GM19468 (cell line): ENCODE results near the gene AHNAK.

ENCODE experiments used
- ATAC-seq: cut with Tn5 transposase; IDR thresholded peaks from one replicate; pipeline ENCODE4 v1.9.1; 2021; ENCODE audit warnings: mild to moderate bottlenecking, moderate library complexity, moderate number of reproducible peaks; ENCODE audit not compliant: unreplicated experiment; ENCODE audit errors: extremely low read depth

AHNAK gene

GRCh38 chr11:62444236-62444833 lies 102.3 kb downstream of the AHNAK start:
- no peak for ATAC-seq

DNA sequence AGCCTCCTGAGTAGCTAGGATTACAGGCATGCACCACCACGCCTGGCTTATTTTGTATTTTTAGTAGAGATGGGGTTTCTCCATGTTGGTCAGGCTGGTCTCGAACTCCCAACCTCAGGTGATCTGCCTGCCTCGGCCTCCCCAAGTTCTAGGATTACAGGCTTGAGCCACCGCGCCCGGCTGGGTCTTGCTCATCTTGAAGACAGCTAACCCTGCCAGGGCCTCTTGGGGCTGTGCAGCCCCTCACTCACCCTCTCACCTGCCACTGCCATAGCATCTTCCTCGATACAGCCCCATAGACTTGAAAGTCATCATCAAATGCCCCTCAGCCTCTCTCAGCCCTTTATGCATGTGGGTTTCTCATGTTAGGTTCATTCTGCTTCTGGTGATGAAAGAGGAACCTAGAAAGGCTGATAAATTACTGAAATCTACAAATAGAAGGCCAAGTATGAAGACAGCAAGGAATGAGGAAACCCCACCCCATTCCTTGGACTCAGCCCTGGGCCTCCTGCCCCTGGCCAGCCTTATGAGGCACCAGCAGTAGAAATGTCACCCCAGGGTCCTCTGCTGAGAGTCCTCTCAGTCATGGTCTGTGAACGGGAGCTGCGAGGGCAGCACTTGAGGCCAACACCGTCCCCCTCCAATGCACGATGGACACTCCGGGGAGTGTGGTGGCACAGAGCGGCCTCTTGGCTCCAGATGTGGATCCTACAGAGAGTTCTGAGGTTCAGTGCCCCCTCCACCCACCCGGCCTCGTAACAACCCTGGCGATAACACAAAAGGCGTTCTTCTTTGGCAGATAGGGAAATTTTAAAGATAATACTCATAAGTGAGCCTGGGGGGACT lies 103.0 kb downstream of the AHNAK start:
- no peak for ATAC-seq

GRCh38 chr11:62439785-62440602 lies 106.6 kb downstream of the AHNAK start:
- no peak for ATAC-seq

GRCh38 chr11:62438641-62439040 lies 108.0 kb downstream of the AHNAK start:
- ATAC-seq: no peak

GRCh38 chr11:62437616-62438015 lies 109.0 kb downstream of the AHNAK start:
- no peak for ATAC-seq

GRCh38 chr11:62435846-62436660 lies 110.6 kb downstream of the AHNAK start:
- no peak for ATAC-seq

DNA sequence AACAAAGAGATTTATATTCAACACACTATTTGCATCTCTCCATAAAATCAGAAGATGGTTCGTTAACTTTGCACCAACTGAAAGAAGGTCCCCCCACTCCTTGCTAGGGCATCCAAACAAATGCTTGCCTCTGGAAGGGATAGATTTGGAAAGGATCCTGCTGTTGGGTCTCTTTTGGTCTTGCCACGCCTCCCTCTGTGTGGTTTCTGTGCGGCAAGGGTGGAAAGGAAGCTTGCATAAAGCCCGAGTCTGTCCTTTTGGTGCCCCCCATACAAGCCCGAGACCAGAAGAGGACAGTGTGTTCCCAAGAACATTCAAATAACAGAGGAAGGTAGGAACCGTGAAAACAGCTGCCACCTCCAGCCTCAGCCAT lies 112.7 kb downstream of the AHNAK start:
- ATAC-seq: no peak

DNA sequence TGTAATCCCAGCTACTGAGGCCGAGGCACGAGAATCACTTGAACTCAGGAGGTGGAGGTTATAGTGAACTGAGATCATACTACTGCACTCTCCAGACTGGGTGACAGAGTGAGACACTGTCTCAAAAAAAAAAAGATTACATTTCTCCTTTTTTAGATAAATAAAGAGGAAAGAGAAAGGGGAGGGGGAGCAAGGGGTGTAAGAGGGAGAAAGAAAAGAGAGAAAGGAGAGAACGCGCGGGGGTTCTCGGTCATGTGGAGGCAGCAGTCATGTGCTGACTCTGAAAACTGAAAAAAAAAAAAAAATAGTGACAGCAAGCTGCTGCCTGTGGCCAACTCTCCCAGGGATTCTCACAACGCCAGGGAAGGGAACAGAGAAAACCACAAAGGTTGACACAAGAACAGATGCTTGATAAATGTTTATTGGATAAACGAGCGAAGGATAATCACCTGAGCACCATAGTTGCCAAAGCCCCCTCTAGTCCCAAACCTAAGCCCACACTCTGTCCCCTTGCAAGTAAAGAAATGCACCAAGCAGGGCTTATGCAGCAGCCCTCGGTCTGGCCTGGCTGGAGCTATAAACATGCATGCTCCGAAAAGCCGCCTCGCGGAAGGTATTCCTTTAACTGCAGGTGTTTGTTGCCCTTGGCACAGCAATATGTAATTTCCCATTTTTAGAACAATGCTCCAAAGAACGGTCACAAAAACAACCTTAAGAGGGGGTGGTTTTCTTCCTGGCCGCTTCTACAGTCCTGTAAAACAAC lies 113.3 kb downstream of the AHNAK start:
- no peak for ATAC-seq

DNA sequence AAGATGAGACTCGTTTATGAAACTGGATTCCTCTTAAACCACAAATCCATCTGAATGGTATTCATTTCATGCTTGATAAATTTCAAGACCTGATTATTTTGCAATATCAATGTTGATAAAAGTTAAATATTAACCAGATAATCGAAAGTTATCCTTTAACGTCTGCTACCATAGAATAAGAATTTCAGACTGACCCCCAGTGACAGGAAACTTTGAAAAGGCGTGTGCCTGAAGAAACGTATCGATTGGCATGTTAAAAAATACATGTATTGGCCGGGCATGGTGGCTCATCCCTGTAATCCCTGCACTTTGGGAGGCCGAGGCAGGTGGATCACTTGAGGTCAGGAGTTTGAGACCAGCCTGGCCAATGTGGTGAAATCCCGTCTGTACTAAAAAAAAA lies 113.9 kb downstream of the AHNAK start:
- ATAC-seq: no peak

DNA sequence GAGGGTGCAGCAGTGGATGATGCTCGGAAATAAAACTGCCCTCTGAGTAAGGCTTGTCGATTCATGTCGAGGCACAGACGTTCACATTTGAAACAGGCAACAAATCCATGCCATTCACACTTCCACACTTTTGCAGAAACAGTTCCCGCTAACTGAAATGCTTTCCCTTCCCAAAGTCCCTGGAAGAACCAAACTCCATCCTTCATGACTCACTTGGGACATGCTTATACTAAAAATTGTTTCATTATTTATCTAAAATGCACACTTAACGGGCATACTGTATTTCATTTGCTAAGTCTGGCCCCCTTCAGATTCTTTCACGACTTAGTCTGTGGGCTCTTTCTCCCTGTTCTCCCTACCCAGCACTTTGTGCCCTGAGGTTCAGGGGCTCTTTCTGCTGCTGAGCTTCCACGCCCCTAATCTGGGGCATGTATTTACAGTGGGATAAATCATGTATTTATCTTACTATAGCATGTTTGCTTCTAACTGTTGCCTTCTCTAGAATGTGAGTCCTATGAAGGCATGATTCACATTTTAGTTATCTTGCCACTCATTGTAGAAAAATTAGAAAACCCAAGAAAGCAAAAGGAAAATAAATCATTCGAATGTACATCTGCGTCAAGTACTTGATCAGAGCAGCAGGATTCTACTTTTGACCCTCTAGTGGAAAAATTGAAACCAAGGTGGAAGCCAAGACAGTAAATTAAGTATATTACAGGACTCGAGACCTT lies 115.3 kb downstream of the AHNAK start:
- ATAC-seq: no peak

DNA sequence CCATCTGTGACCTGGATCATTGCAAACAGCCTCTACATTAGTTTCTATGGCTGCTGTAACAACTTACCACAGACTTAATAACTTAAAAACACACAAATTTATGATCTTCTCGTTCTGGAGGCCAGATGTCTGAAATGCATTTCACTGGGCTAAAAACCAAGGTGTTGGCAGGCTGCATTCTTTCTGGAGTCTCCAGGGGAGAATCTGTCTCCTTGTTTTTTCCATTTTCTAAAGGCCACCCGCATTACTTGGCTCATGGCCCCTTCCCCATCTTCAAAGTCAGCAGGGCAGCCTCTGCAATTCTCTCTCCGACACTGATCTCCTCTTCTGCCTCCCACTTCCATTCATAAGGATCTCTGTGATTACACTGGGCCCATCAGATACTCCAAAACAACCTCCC lies 116.2 kb downstream of the AHNAK start:
- ATAC-seq: no peak

- no peak for ATAC-seq
Observed at GRCh38 chr11:62428871-62429560, 117.6 kb downstream of the AHNAK start.

GRCh38 chr11:62427630-62428233 lies 118.9 kb downstream of the AHNAK start:
- ATAC-seq: no peak

DNA sequence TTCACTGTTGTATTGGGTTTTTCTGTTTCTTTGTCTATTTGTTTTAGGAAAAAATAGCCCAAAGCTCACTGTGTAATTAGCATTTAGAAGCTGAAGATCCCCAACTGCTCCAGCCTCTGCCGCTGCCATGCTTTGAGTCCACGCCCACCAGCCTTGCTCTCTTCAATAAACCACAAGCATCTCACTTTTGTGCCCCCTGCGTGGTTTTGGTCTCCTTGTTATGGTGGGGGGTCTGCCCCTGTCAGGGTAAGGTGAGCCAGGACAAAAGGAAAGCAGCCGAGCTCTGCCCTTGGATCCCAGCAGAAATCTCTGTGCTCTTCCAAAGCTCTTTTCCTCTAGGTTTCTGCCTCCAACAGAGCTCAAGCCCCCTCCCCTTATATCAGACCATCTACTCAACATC lies 123.6 kb downstream of the AHNAK start:
- no peak for ATAC-seq

DNA sequence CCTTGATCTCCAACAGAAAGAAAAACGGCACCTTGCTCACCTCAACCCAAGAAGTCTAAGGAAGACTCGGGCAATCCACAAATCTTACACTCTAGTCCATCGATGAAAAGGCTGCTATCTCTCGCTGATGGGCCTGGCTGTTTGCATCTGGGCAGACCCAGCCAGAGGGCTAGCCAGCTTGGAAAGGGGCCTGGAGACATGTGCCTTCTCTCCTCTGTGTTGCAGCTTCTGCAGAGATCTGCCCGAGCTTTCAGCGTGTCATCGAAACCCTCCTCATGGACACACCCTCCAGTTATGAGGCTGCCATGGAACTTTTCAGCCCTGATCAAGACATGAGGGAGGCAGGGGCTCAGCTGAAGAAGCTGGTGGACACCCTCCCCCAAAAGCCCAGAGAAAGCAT lies 124.6 kb downstream of the AHNAK start:
- no peak for ATAC-seq

DNA sequence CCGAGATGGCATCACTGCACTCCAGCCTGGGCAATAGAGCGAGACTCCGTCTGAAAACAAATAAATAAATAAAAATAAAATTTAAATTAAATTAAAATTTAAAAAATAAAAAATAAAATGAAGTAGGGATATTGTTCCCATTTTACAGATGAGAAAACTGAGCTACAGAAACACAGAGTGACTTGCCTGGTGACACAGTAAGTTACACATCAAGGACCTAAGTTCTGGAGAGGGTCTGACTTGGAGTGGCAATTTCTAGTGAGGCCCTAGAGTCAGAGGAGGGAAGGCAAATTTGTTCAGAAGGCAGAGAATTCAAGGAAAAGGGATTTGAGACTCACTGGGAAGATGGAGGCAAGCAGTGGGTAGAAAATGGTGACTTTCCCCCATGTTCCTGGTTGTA lies 125.7 kb downstream of the AHNAK start:
- no peak for ATAC-seq

GRCh38 chr11:62419943-62420342 lies 126.7 kb downstream of the AHNAK start:
- no peak for ATAC-seq
